WTC11 (cell line): ENCODE data around the gene CACNA2D3. TPM values are rescaled to one million over a fixed set of nuclear protein-coding genes. Genes with fewer than 3 reads are reported as not detected.

Experiments used
- ATAC-seq: fragments of 200-7000 bp; cut with Tn5 transposase; 2 replicates; pipeline ENCODE4 v1.10.0; 2021; ENCODE audit warnings: mild to moderate bottlenecking, moderate library complexity
- CTCF ChIA-PET: fragments of 300-600 bp; sonication (Branson Sonifier 250); formaldehyde crosslinking; loops from one replicate; lab custom pipeline; 2021; ENCODE audit warnings: antibody characterized with exemption; lab: Charles Lee
- POLR2A ChIA-PET: fragments of 350-600 bp; sonication (Branson Sonifier 250); formaldehyde crosslinking; loops from one replicate; lab custom pipeline; 2021; ENCODE audit warnings: antibody characterized with exemption; lab: Charles Lee
- DNase-seq: peaks from one replicate; pipeline ENCODE4 v3.0.0; 2021; ENCODE audit warnings: low spot score
- H3K27ac Mint-ChIP-seq: 2 replicates; pipeline ENCODE4 v1.8.0; 2021; ENCODE audit warnings: mixed read lengths
- H3K27me3 Mint-ChIP-seq: 2 replicates; pipeline ENCODE4 v1.8.0; 2021; ENCODE audit warnings: low read depth, mild to moderate bottlenecking, moderate library complexity, mixed read lengths
- H3K36me3 Mint-ChIP-seq: 2 replicates; pipeline ENCODE4 v1.8.0; 2021; ENCODE audit warnings: mixed read lengths
- H3K4me1 Mint-ChIP-seq: 2 replicates; pipeline ENCODE4 v1.8.0; 2022; ENCODE audit warnings: mixed read lengths
- H3K4me3 Mint-ChIP-seq: 2 replicates; pipeline ENCODE4 v1.8.0; 2021; ENCODE audit warnings: mild to moderate bottlenecking, moderate library complexity, mixed read lengths
- H3K9me3 Mint-ChIP-seq: 2 replicates; pipeline ENCODE4 v1.8.0; 2021; ENCODE audit warnings: mixed read lengths
- AR ChIP-seq: fragments of 250-450 bp; sonication (Bioruptor Pico); IDR thresholded peaks from 2 replicates; pipeline ENCODE4 v1.9.0; 2021; ENCODE audit warnings: mild to moderate bottlenecking
- CREB1 ChIP-seq: sonication (generic); formaldehyde crosslinking; IDR thresholded peaks from 2 replicates; pipeline ENCODE4 v1.8.0; 2023; ENCODE audit warnings: mild to moderate bottlenecking, missing genetic modification reagents
- E2F1 ChIP-seq: sonication (generic); formaldehyde crosslinking; IDR thresholded peaks from 2 replicates; pipeline ENCODE4 v1.8.0; 2022; ENCODE audit warnings: mild to moderate bottlenecking, missing genetic modification reagents
- HMGXB4 ChIP-seq: sonication (generic); formaldehyde crosslinking; IDR thresholded peaks from 2 replicates; pipeline ENCODE4 v1.8.1; 2023; ENCODE audit warnings: mild to moderate bottlenecking, moderate library complexity, missing genetic modification reagents
- JUN ChIP-seq: sonication (generic); formaldehyde crosslinking; IDR thresholded peaks from 2 replicates; pipeline ENCODE4 v1.8.0; 2023; ENCODE audit warnings: mild to moderate bottlenecking, missing genetic modification reagents
- MYBL2 ChIP-seq: sonication (generic); formaldehyde crosslinking; IDR thresholded peaks from 2 replicates; pipeline ENCODE4 v1.8.1; 2023; ENCODE audit warnings: mild to moderate bottlenecking, moderate library complexity, missing genetic modification reagents
- PREB ChIP-seq: sonication (generic); formaldehyde crosslinking; IDR thresholded peaks from 2 replicates; pipeline ENCODE4 v1.8.1; 2022; ENCODE audit warnings: mild to moderate bottlenecking, missing genetic modification reagents, moderate library complexity, borderline replicate concordance
- SMAD3 ChIP-seq: sonication (generic); formaldehyde crosslinking; IDR thresholded peaks from 2 replicates; pipeline ENCODE4 v1.8.0; 2022; ENCODE audit warnings: missing genetic modification reagents, mild to moderate bottlenecking, borderline replicate concordance
- ZBTB21 ChIP-seq: sonication (generic); formaldehyde crosslinking; IDR thresholded peaks from 2 replicates; pipeline ENCODE4 v1.8.1; 2023; ENCODE audit warnings: mild to moderate bottlenecking, missing genetic modification reagents, borderline replicate concordance
- ZMAT4 ChIP-seq: fragments of 250-450 bp; sonication (Bioruptor Pico); IDR thresholded peaks from 2 replicates; pipeline ENCODE4 v1.9.0; 2021; ENCODE audit warnings: mild to moderate bottlenecking
- ZNF219 ChIP-seq: sonication (generic); formaldehyde crosslinking; IDR thresholded peaks from 2 replicates; pipeline ENCODE4 v1.8.0; 2023; ENCODE audit warnings: missing genetic modification reagents, mild to moderate bottlenecking, borderline replicate concordance
- ZNF317 ChIP-seq: sonication (generic); formaldehyde crosslinking; IDR thresholded peaks from 2 replicates; pipeline ENCODE4 v1.8.1; 2023; ENCODE audit warnings: low read depth, mild to moderate bottlenecking, moderate library complexity, missing genetic modification reagents, borderline replicate concordance
- ZNF671 ChIP-seq: fragments of 250-450 bp; sonication (Bioruptor Pico); IDR thresholded peaks from 2 replicates; pipeline ENCODE4 v1.8.0; 2021; ENCODE audit warnings: mild to moderate bottlenecking
- ZSCAN18 ChIP-seq: fragments of 250-450 bp; sonication (Bioruptor Pico); IDR thresholded peaks from 2 replicates; pipeline ENCODE4 v2.1.2; 2022; ENCODE audit warnings: mild to moderate bottlenecking, moderate library complexity
- total RNA-seq: library from RNA; stranded (reverse); gene quantifications from 3 replicates; pipeline ENCODE4 v1.2.3, GENCODE V29; 2021

CACNA2D3 gene
- total RNA-seq, 1 experiment from 2014 or later, result 5.0 TPM

GRCh38 chr3:54262541-54262940 is 140.2 kb downstream of the CACNA2D3 start:
- DNase-seq, result no peak
- Mint-ChIP-seq H3K36me3 (no peaks in the 10 kb centered on the region), H3K27me3 (no peaks in the 10 kb centered on the region), H3K4me1 (0 out of 2 replicates have a peak, but pooled peaks cover 2% of the 10 kb centered on the region), H3K9me3 (no peaks in the 10 kb centered on the region), H3K4me3 (no peak overlapping the region)
- TF ChIP-seq PREB (CRISPR knock-in tag) (no peak), ZNF219 (CRISPR knock-in tag) (no peak), E2F1 (CRISPR knock-in tag) (no peak), MYBL2 (no peak), ZMAT4 (CRISPR knock-in tag) (no peak), HMGXB4 (no peak), SMAD3 (no peak)
- TF ChIP-seq, all 79 proteins: peak for 0
- ChIA-PET CTCF (no interaction called here), POLR2A (no interaction called here)
- ATAC-seq, result no peak
- H3K27ac Mint-ChIP-seq, result no peak overlapping the region

- ATAC-seq, result no peak
- Mint-ChIP-seq H3K27ac (no peak overlapping the region), H3K4me3 (no peak overlapping the region), H3K36me3 (no peaks in the 10 kb centered on the region), H3K4me1 (0 out of 2 replicates have a peak, but pooled peaks cover 2% of the 10 kb centered on the region), H3K27me3 (no peaks in the 10 kb centered on the region), H3K9me3 (no peaks in the 10 kb centered on the region)
- ChIA-PET POLR2A (no interaction called here), CTCF (no interaction called here)
- TF ChIP-seq JUN (CRISPR knock-in tag) (no peak), ZNF317 (CRISPR knock-in tag) (no peak), CREB1 (no peak), ZBTB21 (CRISPR knock-in tag) (no peak)
- no peak for DNase-seq
Observed at GRCh38 chr3:54262946-54263345, 140.6 kb downstream of the CACNA2D3 start.

GRCh38 chr3:54264050-54264449 is 141.7 kb downstream of the CACNA2D3 start:
- CTCF ChIA-PET, result no interaction called here
- Mint-ChIP-seq H3K4me3 (no peak overlapping the region), H3K4me1 (0 out of 2 replicates have a peak, but pooled peaks cover 2% of the 10 kb centered on the region), H3K27me3 (no peaks in the 10 kb centered on the region), H3K27ac (no peak overlapping the region), H3K9me3 (no peaks in the 10 kb centered on the region), H3K36me3 (no peaks in the 10 kb centered on the region)
- POLR2A ChIA-PET, result no interaction called here
- no peak for DNase-seq
- no peak for ATAC-seq
- TF ChIP-seq ZNF671 (CRISPR knock-in tag), result no peak
- no peak for TF ChIP-seq ZSCAN18 (CRISPR knock-in tag)
- TF ChIP-seq AR (CRISPR knock-in tag), result no peak
